Spleen (tissue), 11 donors: ENCODE results near the gene ANKRD13B. TPM values are rescaled to one million over a fixed set of nuclear protein-coding genes. Genes with fewer than 3 reads are reported as not detected.
A peak's percentile ranks its signal among the peaks of the same experiment; 100 is the strongest.

Source experiments
- DNase-seq: peaks from one replicate; pipeline ENCODE4 v3.0.0-alpha.2; 2020
- H3K27ac ChIP-seq, 8 donors: fragments of 200-600 bp; sonication (generic) in 7 of 8; 1 replicate in 4 of 8; 2 replicates in 4 of 8; pipeline versions ENCODE4 v1.5.0 to v1.8.0; 2016 to 2021; ENCODE audit warnings: inconsistent platforms in 4 of 8, mild to moderate bottlenecking in 4 of 8, moderate library complexity in 1 of 8
- H3K27me3 ChIP-seq, 7 donors: fragments of 200-600 bp; sonication (generic) in 6 of 7; replicated peaks in 1 of 7; 1 replicate in 4 of 7; 2 replicates in 3 of 7; pipeline versions ENCODE4 v1.5.0 to v1.8.0; 2016 to 2021; ENCODE audit warnings: inconsistent platforms in 3 of 7, mild to moderate bottlenecking in 1 of 7
- H3K36me3 ChIP-seq, 6 donors: fragments of 200-600 bp; sonication (generic) in 5 of 6; 1 replicate in 4 of 6; 2 replicates in 2 of 6; pipeline versions ENCODE4 v1.5.0 to v1.8.0; 2016 to 2021; ENCODE audit warnings: inconsistent platforms in 2 of 6
- H3K4me1 ChIP-seq, 6 donors: fragments of 200-600 bp; sonication (generic) in 5 of 6; 1 replicate in 3 of 6; 2 replicates in 3 of 6; pipeline versions ENCODE4 v1.5.0 to v1.8.0; 2016 to 2021; ENCODE audit warnings: inconsistent platforms in 3 of 6
- H3K4me3 ChIP-seq, 8 donors: fragments of 200-600 bp; sonication (generic) in 7 of 8; 1 replicate in 4 of 8; 2 replicates in 4 of 8; pipeline versions ENCODE4 v1.5.0 to v1.8.0; 2016 to 2021; ENCODE audit warnings: inconsistent platforms in 4 of 8, mild to moderate bottlenecking in 4 of 8, moderate library complexity in 2 of 8
- H3K9me3 ChIP-seq, 8 donors: fragments of 200-600 bp; sonication (generic) in 7 of 8; 1 replicate in 4 of 8; 2 replicates in 4 of 8; pipeline versions ENCODE4 v1.5.0 to v1.8.0; 2016 to 2021; ENCODE audit warnings: inconsistent platforms in 4 of 8
- POLR2A ChIP-seq, 3 donors: fragments of 450-650 bp; IDR thresholded peaks; one replicate each; pipeline ENCODE4 v1.5.1; 2017; ENCODE audit warnings: antibody characterized with exemption in 3 of 3, mild to moderate bottlenecking in 1 of 3
- POLR2AphosphoS5 ChIP-seq, 3 donors: sonication (generic); formaldehyde crosslinking; IDR thresholded peaks; one replicate each; pipeline ENCODE4 v1.5.1; 2017; ENCODE audit warnings: antibody characterized with exemption in 3 of 3
- WGBS, 5 donors: extraction: QIAGEN DNeasy Blood & Tissue Kit in 3 of 5; methylation state at CpG; one replicate each; pipeline versions ENCODE4 v1.1.5 to v1.1.7; 2013 to 2018; 5-methylcytosine and 5-hydroxymethylcytosine counted together
- intact Hi-C: fragments of 100-400 bp; cut with DNase I; formaldehyde crosslinking; loops from one replicate; pipeline ENCODE4 v1.15.0; 2023; ENCODE audit warnings: low total_unique reads
- polyA plus RNA-seq, 3 donors: library from polyadenylated mRNA; stranded (reverse); fragments of 200-250 nt; gene quantifications; one replicate each; pipeline ENCODE4 v1.2.1, GENCODE V29; 2013
- total RNA-seq, 7 donors: library from RNA; depleted of rRNA in 3 of 7; stranded (reverse); fragments of >200 nt in 3 of 7; fragmentation: NEBNext Ultra II Directional in 4 of 7; extraction: Animal tissue kit (Norgen Biotek cat#: 25700) in 4 of 7; gene quantifications; one replicate each; pipeline versions ENCODE4 v1.1.0 to v1.2.1, GENCODE V29; 2016 to 2021
- TF ChIP-seq, protein P1 (sequence below), 11 experiments: fragments of 200-600 bp in 7 of 11; fragments of 450-650 bp in 4 of 11; sonication (generic) in 4 of 11; IDR thresholded peaks in 8 of 11; conservative IDR thresholded peaks in 3 of 11; 1 replicate in 7 of 11; 2 replicates in 4 of 11; pipeline versions ENCODE4 v1.4.0 to v1.8.0; 2016 to 2021; ENCODE audit warnings: antibody characterized with exemption in 11 of 11, inconsistent platforms in 4 of 11, mild to moderate bottlenecking in 1 of 11
- donor health status: healthy with polysubstance abuse.
- donor health status: DM: no; HTN: no; CAD: no; lungs with moderate emphysema.
- donor health status: DM: no; HTN: no; CAD: no.
- donor health status: Bipolar disorder and iron deficiency.
- donor health status: healthy.
- donor health status: DM: no; HTN: no; CAD: no.
- donor health status: DM: yes; HTN: yes; CAD: no.

Gene ANKRD13B
- total and polyA plus RNA-seq, 10 donors = 0.85 to 5.5 (median 2.5) TPM

DNA sequence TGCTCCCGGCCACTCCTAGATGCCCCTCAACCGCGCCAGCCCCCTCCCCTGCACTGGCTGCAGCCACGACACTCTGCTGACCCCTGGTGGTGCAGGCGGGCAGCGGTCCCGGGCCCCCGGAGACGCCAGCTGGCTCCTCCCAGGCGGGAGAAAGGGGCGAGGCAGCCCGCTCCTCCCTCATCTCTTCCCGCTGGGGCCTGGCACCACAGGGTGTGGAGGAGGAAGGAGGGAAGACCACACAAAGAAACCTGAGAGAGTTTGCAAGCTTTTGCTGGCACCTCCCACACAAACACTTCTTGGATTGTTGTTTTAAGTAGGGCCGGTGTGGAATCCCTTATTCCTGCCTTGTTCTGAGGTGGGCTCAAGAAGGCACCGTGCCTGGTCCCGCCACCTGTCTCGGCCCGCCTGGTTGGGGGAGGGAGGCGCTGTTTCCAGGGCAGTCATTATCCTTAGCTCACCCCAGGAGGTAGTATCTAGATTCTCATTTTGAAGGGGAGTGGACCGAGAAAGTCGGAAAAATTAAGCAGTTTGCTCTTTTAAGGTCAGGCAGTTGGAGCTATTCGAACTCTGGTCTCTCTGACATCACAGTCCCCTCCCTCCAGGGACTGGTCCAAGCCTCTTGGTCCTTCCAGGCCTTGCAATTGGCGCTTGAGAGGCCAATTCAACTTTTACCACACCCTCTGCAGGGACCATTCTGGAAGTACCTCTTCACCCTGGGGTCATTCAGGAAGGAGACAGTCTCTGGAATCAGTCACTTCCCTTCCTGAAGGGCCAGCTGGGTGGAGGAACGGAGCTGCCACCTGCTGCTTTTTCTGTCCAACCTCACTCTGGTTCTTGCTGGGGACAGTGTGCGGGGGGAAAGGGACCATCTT, 959 bp upstream of the ANKRD13B start:
- intact Hi-C loops = loop anchor here (2.0 kb wide), 1 partner anchor 23 kb away; no protein-coding TSS in a partner anchor
- Histone ChIP-seq H3K27me3 (peaks cover 0 to 36% (median 5%) of the 10 kb centered on the region in 7 donors), H3K36me3 (no peaks in the 10 kb centered on the region), H3K9me3 (no peaks in the 10 kb centered on the region), H3K4me3 (peak overlapping the region in 6 of 8 donors; percentile 16 to 95 (median 74)), H3K27ac (peak overlapping the region in 5 of 8 donors; percentile 2 to 88 (median 24)), H3K4me1 (peaks cover 51 to 70% (median 64%) of the 10 kb centered on the region in 6 donors)
- DNase-seq = peak; percentile 95
- WGBS, 5 donors = 12 to 16% (median 13%) methylated on average over 21 to 25 of the region's 25 CpGs
- peak; percentile 40 to 78 (median 66) for TF ChIP-seq POLR2AphosphoS5 (IDR thresholded peaks at IDR 0.05)
- TF ChIP-seq, protein P1, sequence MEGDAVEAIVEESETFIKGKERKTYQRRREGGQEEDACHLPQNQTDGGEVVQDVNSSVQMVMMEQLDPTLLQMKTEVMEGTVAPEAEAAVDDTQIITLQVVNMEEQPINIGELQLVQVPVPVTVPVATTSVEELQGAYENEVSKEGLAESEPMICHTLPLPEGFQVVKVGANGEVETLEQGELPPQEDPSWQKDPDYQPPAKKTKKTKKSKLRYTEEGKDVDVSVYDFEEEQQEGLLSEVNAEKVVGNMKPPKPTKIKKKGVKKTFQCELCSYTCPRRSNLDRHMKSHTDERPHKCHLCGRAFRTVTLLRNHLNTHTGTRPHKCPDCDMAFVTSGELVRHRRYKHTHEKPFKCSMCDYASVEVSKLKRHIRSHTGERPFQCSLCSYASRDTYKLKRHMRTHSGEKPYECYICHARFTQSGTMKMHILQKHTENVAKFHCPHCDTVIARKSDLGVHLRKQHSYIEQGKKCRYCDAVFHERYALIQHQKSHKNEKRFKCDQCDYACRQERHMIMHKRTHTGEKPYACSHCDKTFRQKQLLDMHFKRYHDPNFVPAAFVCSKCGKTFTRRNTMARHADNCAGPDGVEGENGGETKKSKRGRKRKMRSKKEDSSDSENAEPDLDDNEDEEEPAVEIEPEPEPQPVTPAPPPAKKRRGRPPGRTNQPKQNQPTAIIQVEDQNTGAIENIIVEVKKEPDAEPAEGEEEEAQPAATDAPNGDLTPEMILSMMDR (IDR thresholded peaks at IDR 0.05 in 8 of 11, conservative IDR thresholded peaks at IDR 0.05 in 3 of 11) = peak; percentile 83 to 99 (median 98)
- no peak for TF ChIP-seq POLR2A (IDR thresholded peaks at IDR 0.05)

DNA sequence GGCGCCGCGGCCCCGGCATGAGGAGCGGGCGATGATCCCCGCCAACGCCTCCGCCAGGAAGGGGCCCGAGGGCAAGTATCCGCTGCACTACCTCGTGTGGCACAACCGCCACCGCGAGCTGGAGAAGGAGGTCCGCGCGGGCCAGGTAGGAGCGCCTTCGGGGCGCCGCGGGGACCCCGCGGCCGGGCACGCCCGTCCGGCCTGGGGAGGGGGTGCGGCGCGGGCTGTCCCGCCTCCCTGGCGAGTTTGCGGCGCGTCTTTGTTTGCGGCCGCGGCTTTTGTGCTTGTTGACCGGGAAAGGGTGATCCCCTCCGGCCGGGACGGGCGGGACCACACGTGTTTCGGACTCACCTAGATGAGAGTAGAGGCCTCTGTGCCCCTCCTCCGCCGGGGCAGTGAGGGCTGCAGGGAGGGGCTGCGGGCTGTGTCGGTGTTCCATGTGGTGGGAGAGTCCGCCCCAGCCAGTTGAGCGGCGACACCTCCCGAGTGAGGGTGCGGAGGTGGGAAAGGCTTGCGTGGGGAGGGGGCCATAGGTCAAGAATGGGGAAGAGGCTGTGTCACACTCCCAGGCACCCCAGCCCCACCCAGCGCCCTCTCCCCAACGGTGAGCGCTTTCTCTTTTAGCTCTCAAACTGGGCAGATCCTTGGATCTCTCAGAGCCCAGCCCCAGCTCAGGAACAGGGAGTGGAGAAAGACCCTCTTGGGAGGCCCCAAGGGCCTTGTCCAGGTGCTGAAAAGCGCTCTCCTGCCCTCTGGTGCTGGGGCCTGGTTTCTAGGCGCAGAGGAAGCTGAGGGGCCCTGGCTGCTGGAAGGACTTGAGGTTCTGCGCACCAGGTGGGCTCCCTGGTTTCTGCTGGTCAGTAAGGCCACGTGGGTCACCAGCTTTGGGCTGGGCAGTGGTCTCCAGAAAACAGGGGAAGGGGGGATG, 923 bp downstream of the ANKRD13B start:
- TF ChIP-seq, protein P1 (IDR thresholded peaks at IDR 0.05 in 8 of 11, conservative IDR thresholded peaks at IDR 0.05 in 3 of 11) = peak in 3 of 11 experiments; percentile 15 to 28 (median 22)
- no peak for TF ChIP-seq POLR2A (IDR thresholded peaks at IDR 0.05)
- Histone ChIP-seq H3K4me1 (peaks cover 36 to 51% (median 45%) of the 10 kb centered on the region in 6 donors), H3K4me3 (peak overlapping the region; percentile 38 to 95 (median 56)), H3K9me3 (no peaks in the 10 kb centered on the region), H3K27ac (no peak overlapping the region), H3K36me3 (no peaks in the 10 kb centered on the region), H3K27me3 (peaks cover 0 to 36% (median 5%) of the 10 kb centered on the region in 7 donors)
- WGBS, 5 donors = 4 to 7% (median 6%) methylated on average over 19 to 64 of the region's 64 CpGs
- DNase-seq = peak; percentile 86
- intact Hi-C loops = no loop called here

DNA sequence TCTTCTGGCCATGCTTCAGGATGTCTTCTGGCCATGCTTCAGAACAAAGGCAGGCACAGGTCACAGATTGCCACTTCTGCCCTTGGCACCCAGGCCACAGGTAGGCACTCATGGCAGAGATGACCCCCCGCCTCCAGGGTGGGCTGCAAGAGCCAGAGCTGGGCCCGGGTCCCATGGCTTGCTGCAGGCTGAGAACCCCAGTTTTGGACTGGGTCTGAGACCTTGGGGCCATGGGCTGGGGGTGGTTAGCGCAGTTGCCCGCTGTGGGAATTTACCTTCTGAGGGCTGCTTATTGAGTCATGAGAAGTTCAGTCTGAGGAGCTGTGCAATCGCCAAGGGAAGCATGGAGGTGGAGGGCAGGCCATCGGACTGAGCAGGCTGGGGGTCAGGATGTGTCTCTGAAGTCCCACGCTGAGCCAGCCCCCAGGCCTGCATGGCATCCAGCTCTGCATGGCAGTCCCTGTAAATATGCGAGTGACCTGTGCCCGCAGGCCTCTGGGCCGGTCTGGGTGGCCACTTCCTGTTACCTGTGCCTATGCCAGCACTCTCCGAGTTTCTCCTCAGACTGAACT, 1.7 kb downstream of the ANKRD13B start:
- H3K4me1 ChIP-seq = peaks cover 36 to 50% (median 45%) of the 10 kb centered on the region in 6 donors
- WGBS, 5 donors = 80 to 92% (median 85%) methylated on average over 8 to 11 of the region's 11 CpGs
- H3K27ac ChIP-seq = no peak overlapping the region
- no peak for TF ChIP-seq POLR2AphosphoS5 (IDR thresholded peaks at IDR 0.05)
- no peak for TF ChIP-seq POLR2A (IDR thresholded peaks at IDR 0.05)
- TF ChIP-seq, protein P1 (IDR thresholded peaks at IDR 0.05 in 8 of 11, conservative IDR thresholded peaks at IDR 0.05 in 3 of 11) = no peak
- H3K4me3 ChIP-seq = peak overlapping the region in 1 of 8 donors; percentile 95
- H3K9me3 ChIP-seq = no peaks in the 10 kb centered on the region
- no peak for DNase-seq
- H3K36me3 ChIP-seq = no peaks in the 10 kb centered on the region
- intact Hi-C loops = no loop called here
- H3K27me3 ChIP-seq = peaks cover 0 to 36% (median 5%) of the 10 kb centered on the region in 7 donors
